ENCODE measurements around the gene ATAD3B.
"Not testable (repeated sequence)": the region's sequence is repeated elsewhere in the genome, so short reads cannot be mapped to it uniquely, and the experiment has no call there.

The ATAD3B gene, protein sequence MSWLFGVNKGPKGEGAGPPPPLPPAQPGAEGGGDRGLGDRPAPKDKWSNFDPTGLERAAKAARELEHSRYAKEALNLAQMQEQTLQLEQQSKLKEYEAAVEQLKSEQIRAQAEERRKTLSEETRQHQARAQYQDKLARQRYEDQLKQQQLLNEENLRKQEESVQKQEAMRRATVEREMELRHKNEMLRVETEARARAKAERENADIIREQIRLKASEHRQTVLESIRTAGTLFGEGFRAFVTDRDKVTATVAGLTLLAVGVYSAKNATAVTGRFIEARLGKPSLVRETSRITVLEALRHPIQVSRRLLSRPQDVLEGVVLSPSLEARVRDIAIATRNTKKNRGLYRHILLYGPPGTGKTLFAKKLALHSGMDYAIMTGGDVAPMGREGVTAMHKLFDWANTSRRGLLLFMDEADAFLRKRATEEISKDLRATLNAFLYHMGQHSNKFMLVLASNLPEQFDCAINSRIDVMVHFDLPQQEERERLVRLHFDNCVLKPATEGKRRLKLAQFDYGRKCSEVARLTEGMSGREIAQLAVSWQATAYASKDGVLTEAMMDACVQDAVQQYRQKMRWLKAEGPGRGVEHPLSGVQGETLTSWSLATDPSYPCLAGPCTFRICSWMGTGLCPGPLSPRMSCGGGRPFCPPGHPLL

DNA sequence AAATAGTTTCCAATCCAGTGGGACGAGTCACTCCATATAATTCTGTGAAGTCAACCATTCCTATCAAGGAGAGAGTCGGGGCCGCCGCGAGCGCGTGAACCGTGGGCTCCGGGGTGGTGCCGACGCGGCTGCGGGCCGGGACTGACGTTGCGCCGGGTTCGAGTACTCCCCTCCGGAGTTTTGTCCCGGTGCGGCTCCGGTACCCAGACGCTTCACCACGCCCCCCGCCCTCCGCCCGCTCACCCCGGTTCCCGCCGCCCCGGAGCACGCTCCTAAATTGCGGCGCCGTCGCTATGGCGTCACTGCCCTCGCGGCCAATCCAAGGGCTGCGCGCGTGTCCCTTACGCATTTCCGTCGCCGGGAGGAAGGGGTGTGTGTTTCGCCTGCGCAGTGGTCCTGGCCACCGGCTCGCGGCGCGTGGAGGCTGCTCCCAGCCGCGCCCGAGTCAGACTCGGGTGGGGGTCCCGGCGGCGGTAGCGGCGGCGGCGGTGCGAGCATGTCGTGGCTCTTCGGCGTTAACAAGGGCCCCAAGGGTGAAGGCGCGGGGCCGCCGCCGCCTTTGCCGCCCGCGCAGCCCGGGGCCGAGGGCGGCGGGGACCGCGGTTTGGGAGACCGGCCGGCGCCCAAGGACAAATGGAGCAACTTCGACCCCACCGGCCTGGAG, at the start of gene ATAD3B:
Gene ATAD3B, plus strand, starts transcription at position 377 of the 664 bp plus-strand sequence. Its CDS starts 120 bp downstream, at position 497.
- Mint-ChIP-seq H3K4me1 (ENCODE audit: low read depth) (peaks cover 16% of the 10 kb centered on the region), H3K36me3 (ENCODE audit: low read depth) (no peaks in the 10 kb centered on the region), H3K4me3 (peak within 1 kb of the TSS; percentile 90), H3K27ac (peak within 1 kb of the TSS; percentile 89), H3K27me3 (ENCODE audit: low read depth) (no peaks in the 10 kb centered on the region), H3K9me3 (no peaks in the 10 kb centered on the region)

DNA sequence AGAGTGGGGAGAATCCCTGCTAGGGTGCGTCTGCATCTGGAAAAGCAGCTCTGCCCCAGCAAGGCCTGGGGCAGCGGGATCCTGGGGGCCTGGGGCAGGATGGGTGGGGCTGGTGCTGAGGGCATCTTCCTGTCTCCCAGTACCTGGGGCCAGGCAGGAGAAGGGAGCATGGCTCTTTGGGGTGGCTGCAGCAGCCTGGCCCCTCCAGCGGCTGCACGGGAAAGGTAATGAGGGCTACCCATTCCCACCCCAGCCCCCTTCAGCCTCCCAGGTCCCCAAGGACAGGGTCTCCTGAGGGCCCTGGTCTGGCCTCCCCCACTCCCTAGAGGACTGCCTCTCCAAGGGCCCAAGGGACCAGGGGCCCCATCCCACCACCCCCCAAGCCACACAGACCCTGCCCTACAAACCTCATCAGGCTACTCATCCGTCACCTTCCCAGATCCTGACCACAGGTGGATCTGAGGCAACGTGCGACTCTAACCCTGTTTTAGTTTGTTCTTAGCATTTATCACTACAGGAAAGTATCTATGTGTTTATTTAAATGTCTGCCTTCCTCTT, 49.6 kb upstream of the ATAD3B start:
- Mint-ChIP-seq H3K9me3 (no peaks in the 10 kb centered on the region), H3K27me3 (ENCODE audit: low read depth) (peaks cover 20% of the 10 kb centered on the region), H3K36me3 (ENCODE audit: low read depth) (no peaks in the 10 kb centered on the region), H3K4me1 (ENCODE audit: low read depth) (peaks cover 9% of the 10 kb centered on the region), H3K27ac (no peak overlapping the region), H3K4me3 (no peak overlapping the region)

DNA sequence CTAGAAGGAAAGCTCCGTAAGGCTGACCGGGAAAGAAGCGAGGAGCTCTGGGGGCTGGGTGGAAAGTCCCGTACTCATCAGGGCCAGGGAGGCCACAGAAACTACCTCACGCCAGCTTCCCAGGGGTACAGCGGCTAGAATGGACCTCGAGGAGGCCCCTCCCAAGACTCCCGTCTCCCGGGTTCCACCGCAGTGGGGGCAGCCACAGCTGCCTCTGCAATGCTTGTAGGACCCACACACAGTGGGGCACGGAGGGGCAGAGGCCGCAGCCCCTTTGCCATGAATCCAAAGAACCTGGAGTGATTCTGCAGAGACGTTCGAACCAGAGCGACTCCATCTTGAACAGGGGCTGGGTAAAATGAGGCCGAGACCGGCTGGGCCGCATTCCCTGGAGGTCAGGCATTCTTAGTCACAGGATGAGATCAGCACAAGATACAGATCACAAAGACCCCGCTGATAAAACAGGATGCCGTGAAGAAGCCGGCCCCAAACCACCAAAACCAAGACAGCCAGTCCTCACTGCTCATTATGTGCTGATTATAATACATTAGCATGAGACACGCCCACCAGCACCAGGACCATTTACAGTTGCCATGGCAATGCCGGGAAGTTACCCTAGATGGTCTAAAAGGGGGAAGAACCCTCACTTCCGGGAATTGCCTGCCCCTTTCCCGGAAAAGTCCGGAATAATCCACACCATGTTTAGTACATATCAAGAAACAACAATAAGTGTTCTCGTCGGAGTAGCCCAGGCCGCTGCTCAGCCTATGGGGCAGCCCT, 48.9 kb upstream of the ATAD3B start:
- H3K4me1 Mint-ChIP-seq (ENCODE audit: low read depth), result peaks cover 6% of the 10 kb centered on the region
- H3K27me3 Mint-ChIP-seq (ENCODE audit: low read depth), result peaks cover 20% of the 10 kb centered on the region

DNA sequence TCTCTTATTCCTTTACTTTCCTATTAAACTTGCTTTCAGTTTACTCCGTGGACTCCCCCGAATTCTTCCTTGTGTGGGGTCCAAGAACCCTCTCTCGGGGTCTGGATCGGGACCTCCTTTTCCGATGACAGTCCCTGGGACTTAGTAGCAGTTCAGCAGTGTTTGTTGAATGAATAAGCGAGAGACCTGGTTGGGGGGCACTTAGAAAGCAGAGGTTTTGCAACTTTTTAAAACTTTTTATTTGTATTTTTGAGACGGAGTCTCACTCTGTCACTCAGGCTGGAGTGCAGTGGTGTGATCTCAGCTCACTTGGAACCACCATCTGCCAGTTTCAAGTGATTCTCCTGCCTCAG, 48.3 kb upstream of the ATAD3B start:
- Mint-ChIP-seq H3K36me3 (ENCODE audit: low read depth) (no peaks in the 10 kb centered on the region), H3K9me3 (no peaks in the 10 kb centered on the region), H3K4me1 (ENCODE audit: low read depth) (peaks cover under 1% of the 10 kb centered on the region), H3K27me3 (ENCODE audit: low read depth) (peaks cover 20% of the 10 kb centered on the region), H3K27ac (no peak overlapping the region), H3K4me3 (no peak overlapping the region)

More for the DNA sequence above, 48.9 kb upstream of the ATAD3B start:
- H3K9me3 Mint-ChIP-seq, result no peaks in the 10 kb centered on the region
- H3K36me3 Mint-ChIP-seq (ENCODE audit: low read depth), result no peaks in the 10 kb centered on the region
- H3K27ac Mint-ChIP-seq, result no peak overlapping the region
- H3K4me3 Mint-ChIP-seq, result no peak overlapping the region

DNA sequence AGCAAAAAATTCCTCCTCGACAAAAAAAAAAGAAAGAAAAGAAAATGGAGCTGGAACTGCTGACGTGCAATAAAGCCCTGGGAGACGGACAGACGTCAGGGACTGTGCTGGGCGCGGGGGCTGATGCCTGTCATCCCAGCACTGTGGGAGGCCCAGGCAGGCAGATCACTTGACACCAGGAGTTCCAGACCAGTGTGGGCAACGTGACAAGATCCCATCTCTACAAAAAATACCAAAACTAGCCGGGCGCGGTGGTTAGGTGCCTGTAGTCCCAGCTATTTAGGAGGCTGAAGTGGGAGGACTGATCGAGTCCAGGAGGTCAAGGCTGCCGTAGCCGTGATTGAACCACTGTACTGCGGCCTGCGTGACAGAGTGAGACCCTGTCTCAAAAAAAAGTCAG, 46.9 kb upstream of the ATAD3B start:
- Mint-ChIP-seq H3K9me3 (no peaks in the 10 kb centered on the region), H3K27me3 (ENCODE audit: low read depth) (peaks cover 29% of the 10 kb centered on the region), H3K4me3 (no peak overlapping the region), H3K27ac (no peak overlapping the region), H3K36me3 (ENCODE audit: low read depth) (no peaks in the 10 kb centered on the region), H3K4me1 (ENCODE audit: low read depth) (peaks cover 2% of the 10 kb centered on the region)

DNA sequence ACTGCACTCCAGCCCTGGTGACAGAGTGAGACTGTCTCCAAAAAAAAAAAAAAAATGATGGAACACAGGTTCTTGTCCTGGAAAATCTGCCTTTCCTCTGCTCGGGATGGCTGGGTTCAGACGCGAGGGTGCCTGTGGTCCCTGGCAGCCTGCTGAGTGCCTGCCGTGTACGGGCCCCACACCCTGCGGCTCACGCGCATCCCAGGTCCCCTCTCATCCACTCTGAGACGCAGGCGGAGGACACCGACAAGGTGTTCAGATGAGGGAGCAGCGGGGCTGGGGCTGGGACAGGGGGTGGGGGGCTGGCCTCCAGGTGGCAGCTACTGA, 46.2 kb upstream of the ATAD3B start:
- Mint-ChIP-seq H3K4me3 (no peak overlapping the region), H3K4me1 (ENCODE audit: low read depth) (peaks cover 2% of the 10 kb centered on the region)

DNA sequence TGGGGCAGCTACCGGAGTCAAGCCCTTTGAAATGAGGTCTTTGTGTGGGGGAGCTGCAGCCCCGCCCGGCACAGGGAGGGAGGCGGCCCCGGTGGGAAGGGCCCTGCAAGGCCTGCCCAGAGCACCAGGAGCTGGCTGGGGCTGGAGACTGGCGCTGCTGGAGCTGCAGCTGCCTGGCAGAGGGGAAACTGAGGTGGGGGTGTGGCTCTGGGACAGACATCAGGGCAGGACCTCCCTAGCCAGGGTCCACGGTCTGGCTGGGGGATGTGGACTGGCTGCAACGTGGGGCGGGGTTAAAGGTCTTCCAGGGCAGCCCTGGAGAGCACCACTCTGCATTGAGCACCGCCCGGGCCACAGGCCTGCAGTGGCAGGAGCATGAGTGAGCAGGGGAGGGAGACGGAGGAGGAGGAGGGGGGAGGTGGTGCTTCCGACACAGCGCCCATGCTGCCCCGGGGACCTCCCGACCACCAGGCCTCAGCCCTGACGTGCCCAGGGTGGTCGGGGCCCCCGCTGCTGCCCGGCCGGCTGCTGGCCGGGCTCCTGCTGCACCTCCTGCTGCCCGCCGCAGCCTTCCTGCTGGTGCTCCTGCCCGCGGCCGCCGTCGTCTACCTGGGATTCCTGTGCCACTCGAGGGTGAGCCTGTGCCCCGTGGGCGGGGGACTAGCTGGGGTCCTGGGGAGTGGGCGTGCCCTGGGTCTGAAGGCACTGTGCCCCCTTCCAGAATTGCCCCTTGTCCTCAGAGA, 45.6 kb upstream of the ATAD3B start:
- peaks cover 32% of the 10 kb centered on the region for H3K27me3 Mint-ChIP-seq (ENCODE audit: low read depth)
- no peak overlapping the region for H3K27ac Mint-ChIP-seq
- no peaks in the 10 kb centered on the region for H3K36me3 Mint-ChIP-seq (ENCODE audit: low read depth)
- no peaks in the 10 kb centered on the region for H3K9me3 Mint-ChIP-seq
- H3K4me1 Mint-ChIP-seq (ENCODE audit: low read depth), result peaks cover 2% of the 10 kb centered on the region
- peak overlapping the region; percentile 46 for H3K4me3 Mint-ChIP-seq

More for the DNA sequence above, 46.2 kb upstream of the ATAD3B start:
- H3K36me3 Mint-ChIP-seq (ENCODE audit: low read depth), result no peaks in the 10 kb centered on the region
- H3K27ac Mint-ChIP-seq, result no peak overlapping the region
- H3K9me3 Mint-ChIP-seq, result no peaks in the 10 kb centered on the region
- peaks cover 32% of the 10 kb centered on the region for H3K27me3 Mint-ChIP-seq (ENCODE audit: low read depth)

DNA sequence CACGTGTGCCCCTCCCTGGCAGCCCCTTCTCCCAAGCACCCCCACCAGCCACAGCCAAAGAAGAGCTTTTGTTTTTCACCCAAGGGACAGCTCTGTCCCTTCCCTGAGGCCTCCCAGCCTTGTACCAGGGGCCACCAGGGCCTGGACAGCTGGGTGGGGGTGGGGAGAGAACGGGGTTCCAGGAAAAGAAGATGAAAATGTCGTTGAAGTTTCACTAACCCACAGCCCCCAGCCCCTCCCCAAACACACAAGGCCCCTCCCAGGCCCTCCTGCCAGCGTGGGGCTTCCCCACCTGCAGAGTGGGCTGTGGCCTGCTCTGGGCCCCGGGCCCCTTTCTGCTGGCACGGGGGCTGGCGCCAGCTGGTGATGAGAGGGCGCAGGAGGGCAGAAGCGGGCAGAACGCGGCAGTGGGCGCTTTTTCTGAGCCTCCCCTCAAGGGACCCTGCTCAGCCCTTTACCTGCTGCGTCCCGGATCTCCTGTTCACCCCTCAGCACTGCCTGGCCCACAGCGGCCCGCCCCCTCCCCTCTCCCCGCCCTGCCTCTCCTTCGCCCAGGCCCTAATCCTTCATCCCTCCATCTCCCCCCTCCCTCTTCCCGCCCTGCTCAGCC, 45.0 kb upstream of the ATAD3B start:
- peak overlapping the region; percentile 46 for H3K4me3 Mint-ChIP-seq
- H3K27ac Mint-ChIP-seq, result no peak overlapping the region
- no peaks in the 10 kb centered on the region for H3K9me3 Mint-ChIP-seq
- H3K4me1 Mint-ChIP-seq (ENCODE audit: low read depth), result peaks cover 2% of the 10 kb centered on the region
- H3K36me3 Mint-ChIP-seq (ENCODE audit: low read depth), result no peaks in the 10 kb centered on the region
- peaks cover 32% of the 10 kb centered on the region for H3K27me3 Mint-ChIP-seq (ENCODE audit: low read depth)

DNA sequence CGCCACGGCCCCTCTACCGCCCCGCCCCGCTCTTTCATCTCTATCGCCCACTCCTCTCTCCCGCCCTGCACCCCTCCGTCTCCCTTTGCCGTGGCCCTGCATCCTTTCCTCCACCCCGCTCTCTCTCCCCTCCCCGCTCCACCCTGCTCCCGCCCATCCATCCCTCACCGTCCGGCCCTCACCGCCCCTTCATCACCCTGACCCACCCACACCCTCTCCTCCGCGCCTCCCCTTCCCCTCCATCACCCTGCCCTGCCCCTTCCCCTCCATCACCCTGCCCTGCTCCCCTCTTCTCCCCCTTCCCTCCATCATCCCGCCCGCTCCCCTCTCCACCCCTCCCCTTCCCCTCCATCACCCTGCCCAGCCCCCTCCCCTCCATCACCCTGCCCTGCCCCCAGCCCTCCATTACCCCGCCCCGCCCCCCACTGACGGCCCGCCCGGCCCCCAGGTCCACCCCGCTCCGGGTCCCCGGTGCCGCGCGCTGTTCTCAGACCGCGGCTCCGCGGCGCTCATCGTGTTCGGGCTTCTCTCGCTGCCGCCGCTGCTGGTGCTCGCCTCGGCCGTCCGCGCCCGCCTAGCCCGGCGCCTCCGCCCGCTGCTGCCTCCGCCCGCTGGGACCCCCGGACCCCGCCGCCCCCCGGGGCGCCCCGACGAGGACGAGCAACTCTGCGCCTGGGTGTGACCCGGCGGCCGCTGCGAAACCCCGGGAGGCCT, 44.3 kb upstream of the ATAD3B start:
- Mint-ChIP-seq H3K9me3 (no peaks in the 10 kb centered on the region), H3K36me3 (ENCODE audit: low read depth) (no peaks in the 10 kb centered on the region), H3K4me1 (ENCODE audit: low read depth) (peaks cover 2% of the 10 kb centered on the region), H3K27me3 (ENCODE audit: low read depth) (peaks cover 30% of the 10 kb centered on the region), H3K27ac (no peak overlapping the region), H3K4me3 (no peak overlapping the region)

DNA sequence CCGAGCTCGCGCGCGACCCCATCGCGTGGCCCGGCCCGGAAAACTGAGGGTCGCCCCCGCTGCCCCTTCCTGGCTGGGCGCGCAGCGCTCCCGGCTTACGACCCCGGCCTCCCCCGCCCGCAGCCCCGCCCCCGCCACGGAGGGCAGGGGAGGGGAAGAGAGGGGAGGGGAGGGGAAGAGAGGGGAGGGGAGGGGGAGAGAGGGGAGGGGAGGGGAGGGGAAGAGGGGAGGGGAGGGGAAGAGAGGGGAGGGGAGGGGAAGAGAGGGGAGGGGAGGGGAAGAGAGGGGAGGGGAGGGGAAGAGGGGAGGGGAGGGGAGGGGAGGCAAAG, 43.8 kb upstream of the ATAD3B start:
- no peak overlapping the region for H3K27ac Mint-ChIP-seq
- no peaks in the 10 kb centered on the region for H3K36me3 Mint-ChIP-seq (ENCODE audit: low read depth)
- no peak overlapping the region for H3K4me3 Mint-ChIP-seq
- H3K4me1 Mint-ChIP-seq (ENCODE audit: low read depth), result peaks cover 2% of the 10 kb centered on the region
- no peaks in the 10 kb centered on the region for H3K9me3 Mint-ChIP-seq
- peaks cover 25% of the 10 kb centered on the region for H3K27me3 Mint-ChIP-seq (ENCODE audit: low read depth)

DNA sequence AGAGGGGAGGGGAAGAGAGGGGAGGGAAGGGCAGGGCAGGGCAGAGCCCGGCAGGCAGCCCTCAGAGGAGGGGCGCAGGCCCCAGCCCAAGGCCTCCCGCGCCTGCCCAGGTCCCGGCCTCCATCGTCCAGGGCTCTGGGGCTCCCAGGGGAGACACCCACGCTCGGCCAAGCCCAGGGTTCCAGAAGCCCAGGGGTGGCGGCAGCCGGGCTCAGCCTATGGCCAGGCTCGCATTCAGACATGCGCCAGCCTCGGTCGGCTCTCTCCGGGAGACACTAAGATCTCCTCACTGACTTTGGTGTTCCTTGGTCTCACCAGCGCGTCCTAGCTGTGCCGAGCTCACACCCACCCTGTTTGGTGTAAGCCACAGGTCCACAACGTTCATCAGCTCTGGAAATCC, 43.4 kb upstream of the ATAD3B start:
- no peaks in the 10 kb centered on the region for H3K36me3 Mint-ChIP-seq (ENCODE audit: low read depth)
- peaks cover 22% of the 10 kb centered on the region for H3K27me3 Mint-ChIP-seq (ENCODE audit: low read depth)
- H3K9me3 Mint-ChIP-seq, result no peaks in the 10 kb centered on the region
- peaks cover 2% of the 10 kb centered on the region for H3K4me1 Mint-ChIP-seq (ENCODE audit: low read depth)
- H3K4me3 Mint-ChIP-seq, result peak overlapping the region; percentile 7
- H3K27ac Mint-ChIP-seq, result peak overlapping the region; percentile 0

DNA sequence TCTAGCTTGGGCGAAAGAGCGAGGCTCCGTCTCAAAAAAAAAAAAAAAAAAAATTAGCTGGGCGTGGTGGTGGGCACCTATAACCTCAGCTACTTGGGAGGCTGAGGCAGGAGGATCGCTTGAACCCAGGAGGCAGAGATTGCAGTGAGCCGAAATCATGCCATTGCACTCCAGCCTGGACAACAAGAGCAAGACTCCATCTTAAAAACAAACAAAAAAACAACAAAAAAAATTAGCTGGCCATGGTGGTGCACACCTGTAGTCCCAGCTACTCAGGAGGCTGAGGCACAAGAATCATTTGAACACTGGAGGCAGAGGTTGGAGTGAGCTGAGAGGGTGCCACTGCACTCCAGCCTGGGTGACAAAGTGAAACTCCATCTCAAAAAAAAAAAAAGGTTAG, 42.6 kb upstream of the ATAD3B start:
- not testable (repeated sequence) for H3K4me3 Mint-ChIP-seq; H3K36me3 Mint-ChIP-seq (ENCODE audit: low read depth); H3K4me1 Mint-ChIP-seq (ENCODE audit: low read depth); H3K27ac Mint-ChIP-seq; H3K9me3 Mint-ChIP-seq
- H3K27me3 Mint-ChIP-seq (ENCODE audit: low read depth), result peaks cover 22% of the 10 kb centered on the region

DNA sequence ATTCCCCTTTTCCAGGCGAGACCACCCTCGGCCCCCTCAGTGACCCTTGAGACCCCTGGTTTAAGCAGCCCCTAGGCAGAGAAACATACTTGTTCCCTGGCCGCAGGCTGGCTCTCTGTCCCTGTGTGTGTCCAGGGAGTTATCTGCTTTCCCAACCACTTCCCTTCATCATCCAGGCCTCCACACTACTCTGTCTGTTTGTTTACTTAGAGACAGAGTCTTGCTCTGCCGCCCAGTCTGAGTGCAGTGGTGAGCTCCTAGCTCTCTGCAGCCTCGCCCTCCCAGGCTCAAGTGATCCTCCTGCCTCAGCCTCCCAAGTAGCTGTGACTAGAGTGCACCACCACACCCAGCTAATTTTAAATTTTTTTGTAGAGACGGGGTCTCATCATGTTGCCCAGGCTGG, 41.9 kb upstream of the ATAD3B start:
- no peak overlapping the region for H3K27ac Mint-ChIP-seq
- no peaks in the 10 kb centered on the region for H3K9me3 Mint-ChIP-seq
- H3K36me3 Mint-ChIP-seq (ENCODE audit: low read depth), result no peaks in the 10 kb centered on the region
- peaks cover 2% of the 10 kb centered on the region for H3K4me1 Mint-ChIP-seq (ENCODE audit: low read depth)
- peaks cover 16% of the 10 kb centered on the region for H3K27me3 Mint-ChIP-seq (ENCODE audit: low read depth)
- H3K4me3 Mint-ChIP-seq, result no peak overlapping the region

All from T-helper 1 cell treated with Interleukin-12 subunit alpha and Interleukin-12 subunit beta and Interleukin-4 antibody, amounts not matched to agents 30 μg/mL and 1 μg/mL, for 36 hours (primary cell).